SK-N-SH (cell line): Measurements from ENCODE around the gene PODNL1. TPM values are rescaled to one million over a fixed set of nuclear protein-coding genes. Genes with fewer than 3 reads are reported as not detected.

Experiments used
- CTCF ChIA-PET: fragments of 300-600, 350-600 bp; formaldehyde crosslinking; extraction: SDS; loops from one replicate; lab custom pipeline; 2021; lab: Yijun Ruan, JAX
- POLR2A ChIA-PET: fragments of 350-600 bp; sonication (Branson Sonifier 250); formaldehyde crosslinking; extraction: SDS; loops from one replicate; lab custom pipeline; 2020; ENCODE audit warnings: antibody characterized with exemption, inconsistent platforms; lab: Yijun Ruan, JAX
- DNase-seq: peaks from one replicate; pipeline ENCODE4 v3.0.0; 2012
- H2AFZ ChIP-seq: fragments of 200-600 bp; sonication (generic); 2 replicates; pipeline ENCODE4 v1.8.1; 2016; ENCODE audit warnings: antibody characterized with exemption, mild to moderate bottlenecking, low read depth
- H3F3A ChIP-seq: fragments of 200-600 bp; sonication (generic); replicated peaks from 2 replicates; pipeline ENCODE3; 2016; ENCODE audit warnings: antibody characterized with exemption, mild to moderate bottlenecking; ENCODE audit not compliant: insufficient read depth
- H3K27ac ChIP-seq, 2 experiments: fragments of 200-500 bp in 1 of 2; fragments of 200-600 bp in 1 of 2; sonication (Bioruptor generic) in 1 of 2; sonication (generic), shearing (Covaris generic) in 1 of 2; 2 replicates each; pipeline versions ENCODE4 v1.5.1 to v1.6.1; 2014 to 2016; ENCODE audit warnings: low read depth in 2 of 2, inconsistent platforms in 1 of 2, low read length in 1 of 2, mild to moderate bottlenecking in 1 of 2, mixed read lengths in 1 of 2
- H3K27me3 ChIP-seq: fragments of 200-600 bp; sonication (generic), shearing (Covaris generic); 2 replicates; pipeline ENCODE4 v1.6.1; 2016; ENCODE audit warnings: mixed run types; ENCODE audit not compliant: insufficient read depth
- H3K36me3 ChIP-seq, 2 experiments: fragments of 200-500 bp in 1 of 2; fragments of 200-600 bp in 1 of 2; sonication (Bioruptor generic) in 1 of 2; sonication (generic) in 1 of 2; replicated peaks in 1 of 2; 2 replicates each; pipeline versions ENCODE3 to v1.5.1; 2014 to 2016; ENCODE audit warnings: low read length in 1 of 2, mild to moderate bottlenecking in 1 of 2; ENCODE audit not compliant: insufficient read depth in 2 of 2, control insufficient read depth in 1 of 2
- H3K4me1 ChIP-seq, 2 experiments: fragments of 200-500 bp in 1 of 2; fragments of 200-600 bp in 1 of 2; sonication (Bioruptor generic) in 1 of 2; sonication (generic), shearing (Covaris generic) in 1 of 2; 2 replicates each; pipeline versions ENCODE4 v1.5.1 to v1.6.1; 2014 to 2016; ENCODE audit warnings: low read depth in 1 of 2, low read length in 1 of 2, mixed run types in 1 of 2; ENCODE audit not compliant: insufficient read depth in 2 of 2, control insufficient read depth in 1 of 2
- H3K4me2 ChIP-seq: fragments of 200-600 bp; sonication (generic), shearing (Covaris generic); 2 replicates; pipeline ENCODE4 v1.6.1; 2017; ENCODE audit warnings: mixed run types
- H3K4me3 ChIP-seq, 2 experiments: fragments of 200-500 bp in 1 of 2; fragments of 200-600 bp in 1 of 2; sonication (Bioruptor generic) in 1 of 2; sonication (generic), shearing (Covaris generic) in 1 of 2; 2 replicates each; pipeline versions ENCODE4 v1.5.1 to v1.8.1; 2014 to 2016; ENCODE audit warnings: low read depth in 2 of 2, inconsistent platforms in 1 of 2, low read length in 1 of 2, mild to moderate bottlenecking in 1 of 2, mixed read lengths in 1 of 2, moderate library complexity in 1 of 2
- H3K79me2 ChIP-seq: fragments of 200-600 bp; sonication (generic); 2 replicates; pipeline ENCODE4 v1.8.1; 2017; ENCODE audit warnings: mild to moderate bottlenecking; ENCODE audit not compliant: insufficient read depth
- H3K9ac ChIP-seq: fragments of 200-600 bp; sonication (generic); 2 replicates; pipeline ENCODE4 v1.6.1; 2017; ENCODE audit warnings: mixed run types
- H3K9me2 ChIP-seq: fragments of 200-600 bp; sonication (generic); 2 replicates; pipeline ENCODE4 v1.6.1; 2017; ENCODE audit warnings: mixed run types
- H3K9me3 ChIP-seq: fragments of 200-600 bp; sonication (generic); 2 replicates; pipeline ENCODE4 v1.6.1; 2017; ENCODE audit warnings: mixed run types, mild to moderate bottlenecking, moderate library complexity
- H4K20me1 ChIP-seq: fragments of 200-600 bp; sonication (generic); 2 replicates; pipeline ENCODE4 v1.6.1; 2017; ENCODE audit warnings: mild to moderate bottlenecking, mixed run types; ENCODE audit not compliant: insufficient read depth
- CHD2 ChIP-seq: fragments of 150-350 bp; IDR thresholded peaks from 2 replicates; pipeline ENCODE4 v1.6.1; 2018; ENCODE audit warnings: low read length; ENCODE audit not compliant: partially characterized antibody
- EP300 ChIP-seq, 2 experiments: IDR thresholded peaks; 2 replicates each; pipeline versions ENCODE4 v1.4.0 to v1.6.1; 2012; ENCODE audit warnings: borderline replicate concordance in 1 of 2, low read depth in 1 of 2, low read length in 1 of 2
- EZH2phosphoT487 ChIP-seq: fragments of 200-600 bp; sonication (generic); IDR thresholded peaks from 2 replicates; pipeline ENCODE4 v1.6.1; 2017; ENCODE audit warnings: low read depth, mixed run types, mild to moderate bottlenecking, antibody characterized with exemption, moderate library complexity, borderline replicate concordance
- FOSL2 ChIP-seq: IDR thresholded peaks from 2 replicates; pipeline ENCODE4 v1.4.0; 2012; ENCODE audit warnings: low read depth, mild to moderate bottlenecking, moderate library complexity, borderline replicate concordance
- FOXM1 ChIP-seq: IDR thresholded peaks from 2 replicates; pipeline ENCODE4 v1.4.0; 2012; ENCODE audit warnings: low read depth, mild to moderate bottlenecking
- GATA2 ChIP-seq: sonication (generic); formaldehyde crosslinking; IDR thresholded peaks from 2 replicates; pipeline ENCODE4 v1.5.0; 2020; ENCODE audit warnings: mild to moderate bottlenecking, missing genetic modification reagents
- JUND ChIP-seq: IDR thresholded peaks from 2 replicates; pipeline ENCODE4 v1.4.0; 2012
- MXI1 ChIP-seq: IDR thresholded peaks from 2 replicates; pipeline ENCODE4 v1.6.1; 2012; ENCODE audit warnings: mild to moderate bottlenecking, low read depth, low read length, improper control_type of control experiment
- RAD21 ChIP-seq: IDR thresholded peaks from 2 replicates; pipeline ENCODE4 v1.6.1; 2012; ENCODE audit warnings: mild to moderate bottlenecking, low read length
- RCOR1 ChIP-seq: fragments of 150-350 bp; IDR thresholded peaks from 2 replicates; pipeline ENCODE4 v1.6.1; 2017; ENCODE audit warnings: antibody characterized with exemption, low read length
- RFX5 ChIP-seq: IDR thresholded peaks from 2 replicates; pipeline ENCODE4 v1.6.1; 2012; ENCODE audit warnings: mild to moderate bottlenecking, improper control_type of control experiment, low read length
- SMC3 ChIP-seq: IDR thresholded peaks from 2 replicates; pipeline ENCODE4 v1.6.1; 2012; ENCODE audit warnings: low read depth, low read length, improper control_type of control experiment
- TEAD4 ChIP-seq: IDR thresholded peaks from 2 replicates; pipeline ENCODE4 v1.4.0; 2012; ENCODE audit warnings: mild to moderate bottlenecking, borderline replicate concordance; ENCODE audit not compliant: insufficient read depth
- WGBS: methylation state at CpG from one replicate; pipeline ENCODE4 v1.1.6; 2017; ENCODE audit warnings: low lambda C conversion rate; 5-methylcytosine and 5-hydroxymethylcytosine counted together
- polyA plus RNA-seq, 3 experiments: library from polyadenylated mRNA; depleted of rRNA; stranded (reverse); fragments of >200 nt; gene quantifications; 2 replicates each; pipeline ENCODE4 v1.2.3, GENCODE V29; 2012
- TF ChIP-seq, protein P1 (sequence below): fragments of 200-600 bp; sonication (generic); IDR thresholded peaks from 2 replicates; pipeline ENCODE4 v1.6.1; 2017; ENCODE audit warnings: antibody characterized with exemption, mild to moderate bottlenecking, moderate library complexity
- TF ChIP-seq, protein P2 (sequence below): IDR thresholded peaks from 2 replicates; pipeline ENCODE4 v1.6.1; 2012; ENCODE audit warnings: mild to moderate bottlenecking, low read depth, low read length, moderate library complexity
- TF ChIP-seq, protein P3 (sequence below): IDR thresholded peaks from 2 replicates; pipeline ENCODE4 v1.4.0; 2012; ENCODE audit warnings: low read depth, borderline replicate concordance

Gene PODNL1
- polyA plus RNA-seq, 1 of the 3 experiments (the other 2 are of a cell fraction), result 7.5 TPM

DNA sequence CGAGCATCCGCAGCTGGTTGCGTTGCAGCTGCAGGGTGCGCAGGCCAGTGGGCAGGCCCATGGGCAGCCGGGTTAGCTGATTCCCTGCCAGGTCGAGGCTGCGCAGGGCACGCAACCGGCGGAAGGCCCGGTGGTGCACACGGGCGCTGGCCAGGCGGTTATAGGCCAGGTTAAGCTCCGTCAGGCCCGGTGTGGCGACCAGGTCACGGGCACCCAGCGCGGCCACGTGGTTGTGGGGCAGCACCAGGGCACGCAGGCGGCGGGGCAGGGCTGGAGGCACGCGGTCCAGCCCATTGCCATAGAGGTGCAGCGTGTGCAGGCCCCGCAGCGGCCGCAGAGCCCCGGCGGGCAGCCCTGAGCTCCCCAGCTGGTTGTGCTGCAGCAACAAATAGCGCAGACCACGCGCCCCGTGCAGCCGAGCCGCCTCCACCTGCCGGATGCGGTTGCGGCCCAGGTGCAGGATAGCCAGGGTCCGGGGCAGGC, 5.3 kb downstream of the PODNL1 start:
- peaks cover 0 to 25% of the 10 kb centered on the region in 2 experiments; a peak in 1 of 4 replicates for H3K4me1 ChIP-seq
- H3K9me2 ChIP-seq, result no peaks in the 10 kb centered on the region
- TF ChIP-seq CHD2 (no peak), EP300 (IDR thresholded peaks at IDR 0.05; ENCODE audit: borderline replicate concordance in 1 of 2, low read depth in 1 of 2, low read length in 1 of 2) (no peak), EZH2phosphoT487 (no peak), FOXM1 (no peak), JUND (no peak), MXI1 (no peak), GATA2 (CRISPR knock-in tag) (no peak), RAD21 (no peak)
- TF ChIP-seq, protein P1, sequence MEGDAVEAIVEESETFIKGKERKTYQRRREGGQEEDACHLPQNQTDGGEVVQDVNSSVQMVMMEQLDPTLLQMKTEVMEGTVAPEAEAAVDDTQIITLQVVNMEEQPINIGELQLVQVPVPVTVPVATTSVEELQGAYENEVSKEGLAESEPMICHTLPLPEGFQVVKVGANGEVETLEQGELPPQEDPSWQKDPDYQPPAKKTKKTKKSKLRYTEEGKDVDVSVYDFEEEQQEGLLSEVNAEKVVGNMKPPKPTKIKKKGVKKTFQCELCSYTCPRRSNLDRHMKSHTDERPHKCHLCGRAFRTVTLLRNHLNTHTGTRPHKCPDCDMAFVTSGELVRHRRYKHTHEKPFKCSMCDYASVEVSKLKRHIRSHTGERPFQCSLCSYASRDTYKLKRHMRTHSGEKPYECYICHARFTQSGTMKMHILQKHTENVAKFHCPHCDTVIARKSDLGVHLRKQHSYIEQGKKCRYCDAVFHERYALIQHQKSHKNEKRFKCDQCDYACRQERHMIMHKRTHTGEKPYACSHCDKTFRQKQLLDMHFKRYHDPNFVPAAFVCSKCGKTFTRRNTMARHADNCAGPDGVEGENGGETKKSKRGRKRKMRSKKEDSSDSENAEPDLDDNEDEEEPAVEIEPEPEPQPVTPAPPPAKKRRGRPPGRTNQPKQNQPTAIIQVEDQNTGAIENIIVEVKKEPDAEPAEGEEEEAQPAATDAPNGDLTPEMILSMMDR, result no peak
- H3K4me2 ChIP-seq, result no peak overlapping the region
- POLR2A ChIA-PET, result interaction anchor here (1.7 kb wide), 1 partner anchor 17 kb away, joined by 3 read pairs; no protein-coding TSS in a partner anchor
- 95% methylated on average over 22 of the region's 42 CpGs for WGBS
- peak; percentile 18 for DNase-seq
- H3K9ac ChIP-seq, result no peak overlapping the region
- no peak overlapping the region for H3K27ac ChIP-seq
- H2AFZ ChIP-seq, result no peak overlapping the region
- no peaks in the 10 kb centered on the region for H4K20me1 ChIP-seq
- peaks cover 0 to 2% of the 10 kb centered on the region in 2 experiments for H3K36me3 ChIP-seq
- H3K79me2 ChIP-seq, result no peaks in the 10 kb centered on the region
- no peaks in the 10 kb centered on the region for H3K27me3 ChIP-seq
- no peak overlapping the region for H3K4me3 ChIP-seq
- CTCF ChIA-PET, result interaction anchor here (0.9 kb wide), 1 partner anchor 17 kb away, joined by 4 read pairs; no protein-coding TSS in a partner anchor
- H3K9me3 ChIP-seq, result no peaks in the 10 kb centered on the region
- no peaks in the 10 kb centered on the region for H3F3A ChIP-seq

DNA sequence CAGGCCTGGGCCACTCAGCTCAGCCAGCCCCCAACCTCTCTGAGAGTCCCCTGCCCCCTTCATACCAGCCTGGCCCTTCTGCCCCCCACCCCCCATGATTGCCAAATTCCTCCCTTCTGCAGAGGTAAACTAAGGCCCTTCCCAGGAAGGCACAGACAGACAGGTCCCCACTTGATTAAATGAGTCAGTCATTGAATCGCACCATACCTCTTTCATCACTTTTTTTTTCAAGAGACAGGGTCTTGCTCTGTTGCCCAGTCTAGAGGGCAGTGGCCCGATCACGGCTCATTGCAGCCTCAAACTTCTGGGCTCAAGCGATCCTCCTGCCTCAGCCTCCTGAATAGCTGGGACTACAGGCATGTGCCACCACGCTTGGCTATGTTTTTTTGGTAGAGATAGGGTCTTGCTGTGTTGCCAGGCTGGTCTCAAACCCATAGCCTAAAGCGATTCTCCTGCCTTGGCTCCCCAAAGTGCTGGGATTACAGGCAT, 6.0 kb downstream of the PODNL1 start:
- Histone ChIP-seq H3K9me2 (no peaks in the 10 kb centered on the region), H3K4me3 (no peak overlapping the region), H3K27me3 (no peaks in the 10 kb centered on the region), H3K9me3 (no peaks in the 10 kb centered on the region), H3K27ac (no peak overlapping the region), H3K4me2 (no peak overlapping the region), H4K20me1 (no peaks in the 10 kb centered on the region), H3K79me2 (no peaks in the 10 kb centered on the region), H2AFZ (no peak overlapping the region), H3K36me3 (peaks cover 0 to 2% of the 10 kb centered on the region in 2 experiments), H3F3A (no peaks in the 10 kb centered on the region), H3K9ac (no peak overlapping the region), H3K4me1 (peaks cover 0 to 19% of the 10 kb centered on the region in 2 experiments; a peak in 1 of 4 replicates)
- no peak for TF ChIP-seq TEAD4
- TF ChIP-seq, protein P2, sequence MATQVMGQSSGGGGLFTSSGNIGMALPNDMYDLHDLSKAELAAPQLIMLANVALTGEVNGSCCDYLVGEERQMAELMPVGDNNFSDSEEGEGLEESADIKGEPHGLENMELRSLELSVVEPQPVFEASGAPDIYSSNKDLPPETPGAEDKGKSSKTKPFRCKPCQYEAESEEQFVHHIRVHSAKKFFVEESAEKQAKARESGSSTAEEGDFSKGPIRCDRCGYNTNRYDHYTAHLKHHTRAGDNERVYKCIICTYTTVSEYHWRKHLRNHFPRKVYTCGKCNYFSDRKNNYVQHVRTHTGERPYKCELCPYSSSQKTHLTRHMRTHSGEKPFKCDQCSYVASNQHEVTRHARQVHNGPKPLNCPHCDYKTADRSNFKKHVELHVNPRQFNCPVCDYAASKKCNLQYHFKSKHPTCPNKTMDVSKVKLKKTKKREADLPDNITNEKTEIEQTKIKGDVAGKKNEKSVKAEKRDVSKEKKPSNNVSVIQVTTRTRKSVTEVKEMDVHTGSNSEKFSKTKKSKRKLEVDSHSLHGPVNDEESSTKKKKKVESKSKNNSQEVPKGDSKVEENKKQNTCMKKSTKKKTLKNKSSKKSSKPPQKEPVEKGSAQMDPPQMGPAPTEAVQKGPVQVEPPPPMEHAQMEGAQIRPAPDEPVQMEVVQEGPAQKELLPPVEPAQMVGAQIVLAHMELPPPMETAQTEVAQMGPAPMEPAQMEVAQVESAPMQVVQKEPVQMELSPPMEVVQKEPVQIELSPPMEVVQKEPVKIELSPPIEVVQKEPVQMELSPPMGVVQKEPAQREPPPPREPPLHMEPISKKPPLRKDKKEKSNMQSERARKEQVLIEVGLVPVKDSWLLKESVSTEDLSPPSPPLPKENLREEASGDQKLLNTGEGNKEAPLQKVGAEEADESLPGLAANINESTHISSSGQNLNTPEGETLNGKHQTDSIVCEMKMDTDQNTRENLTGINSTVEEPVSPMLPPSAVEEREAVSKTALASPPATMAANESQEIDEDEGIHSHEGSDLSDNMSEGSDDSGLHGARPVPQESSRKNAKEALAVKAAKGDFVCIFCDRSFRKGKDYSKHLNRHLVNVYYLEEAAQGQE, result no peak
- TF ChIP-seq SMC3, result no peak
- TF ChIP-seq, protein P3, sequence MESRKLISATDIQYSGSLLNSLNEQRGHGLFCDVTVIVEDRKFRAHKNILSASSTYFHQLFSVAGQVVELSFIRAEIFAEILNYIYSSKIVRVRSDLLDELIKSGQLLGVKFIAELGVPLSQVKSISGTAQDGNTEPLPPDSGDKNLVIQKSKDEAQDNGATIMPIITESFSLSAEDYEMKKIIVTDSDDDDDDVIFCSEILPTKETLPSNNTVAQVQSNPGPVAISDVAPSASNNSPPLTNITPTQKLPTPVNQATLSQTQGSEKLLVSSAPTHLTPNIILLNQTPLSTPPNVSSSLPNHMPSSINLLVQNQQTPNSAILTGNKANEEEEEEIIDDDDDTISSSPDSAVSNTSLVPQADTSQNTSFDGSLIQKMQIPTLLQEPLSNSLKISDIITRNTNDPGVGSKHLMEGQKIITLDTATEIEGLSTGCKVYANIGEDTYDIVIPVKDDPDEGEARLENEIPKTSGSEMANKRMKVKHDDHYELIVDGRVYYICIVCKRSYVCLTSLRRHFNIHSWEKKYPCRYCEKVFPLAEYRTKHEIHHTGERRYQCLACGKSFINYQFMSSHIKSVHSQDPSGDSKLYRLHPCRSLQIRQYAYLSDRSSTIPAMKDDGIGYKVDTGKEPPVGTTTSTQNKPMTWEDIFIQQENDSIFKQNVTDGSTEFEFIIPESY, result no peak
- TF ChIP-seq RCOR1, result no peak
- no peak for TF ChIP-seq FOSL2
- no peak for TF ChIP-seq RFX5
- CTCF ChIA-PET, result interaction anchor here (0.9 kb wide), 2 partner anchors 17 to 25 kb away, joined by 3 to 4 read pairs; no protein-coding TSS in a partner anchor
- WGBS, result 93% methylated on average over 6 of the region's 6 CpGs
- POLR2A ChIA-PET, result interaction anchor here (1.7 kb wide), 1 partner anchor 16 kb away, joined by 3 read pairs; no protein-coding TSS in a partner anchor
- DNase-seq, result peak; percentile 14
